HG03439 (cell line): ENCODE measurements around the gene GPR160.

Source experiments
- ATAC-seq: cut with Tn5 transposase; IDR thresholded peaks from one replicate; pipeline ENCODE4 v1.9.1; 2021; ENCODE audit warnings: mild to moderate bottlenecking, moderate library complexity; ENCODE audit not compliant: unreplicated experiment

Gene GPR160

DNA sequence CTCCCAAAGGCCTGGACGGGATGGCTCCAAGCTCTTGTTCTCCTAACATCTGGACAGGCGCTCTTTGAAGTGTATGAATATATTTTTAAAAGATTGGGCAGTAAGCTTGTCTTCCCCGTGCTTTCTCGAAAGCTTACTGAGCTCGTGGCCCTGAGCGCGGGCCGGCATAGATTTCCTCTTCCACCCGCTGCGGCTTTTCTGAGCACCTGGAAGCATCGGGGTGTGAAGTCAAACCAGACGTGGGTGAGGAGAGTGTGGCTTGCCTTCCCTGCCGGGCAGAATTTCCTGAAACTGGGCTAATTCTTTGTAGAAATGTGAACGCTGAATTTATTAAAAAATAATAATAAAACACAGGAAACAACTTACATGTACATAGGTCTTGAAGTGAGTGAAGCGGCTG lies 25.9 kb downstream of the GPR160 start:
- ATAC-seq = no peak

- no peak for ATAC-seq
Observed at GRCh38 chr3:170064108-170064507, 26.3 kb downstream of the GPR160 start.

- ATAC-seq = no peak
Observed at GRCh38 chr3:170075441-170076091, 37.8 kb downstream of the GPR160 start.

DNA sequence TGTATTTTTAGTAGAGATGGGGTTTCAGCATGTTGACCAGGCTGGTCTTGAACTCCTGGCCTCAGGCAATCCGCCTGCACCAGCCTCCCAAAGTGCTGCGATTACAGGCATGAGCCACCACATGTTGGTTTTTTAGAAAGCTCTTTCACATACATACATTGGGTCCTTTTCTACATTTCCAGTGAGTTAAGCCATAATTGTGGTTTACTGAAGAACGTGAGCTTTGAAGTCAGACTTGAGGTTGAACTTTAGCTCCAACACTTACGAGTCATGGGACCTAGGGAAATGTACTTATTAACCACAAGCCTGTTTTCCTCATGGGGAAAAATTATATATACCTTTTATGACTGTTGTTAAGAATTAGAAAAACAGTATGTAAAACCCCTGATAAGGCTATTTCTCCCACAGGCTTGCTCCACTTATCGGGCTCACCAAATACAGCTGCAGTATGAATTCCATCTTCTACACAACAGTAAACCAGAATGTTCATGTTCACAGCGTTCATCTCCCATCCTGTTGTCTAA lies 39.0 kb downstream of the GPR160 start:
- ATAC-seq = no peak

DNA sequence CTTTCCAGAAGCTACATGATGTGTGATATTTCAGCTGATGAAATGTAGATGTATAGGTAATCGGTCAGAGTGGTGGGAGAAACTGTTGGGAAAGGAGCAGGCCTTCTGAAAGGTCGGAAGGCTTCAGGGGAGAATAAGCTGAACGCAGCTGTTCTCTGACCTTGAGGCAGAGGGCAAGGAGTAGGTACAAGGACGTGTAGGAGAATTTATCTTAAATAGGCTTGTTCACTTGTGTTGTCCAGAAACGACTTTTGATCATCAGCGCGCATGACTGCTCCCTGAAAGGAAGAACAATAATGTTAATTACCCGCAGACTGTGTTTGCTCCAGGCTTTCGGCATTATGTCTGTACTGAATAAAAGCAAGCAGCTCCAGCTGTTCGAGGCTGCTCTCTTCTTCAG lies 39.6 kb downstream of the GPR160 start:
- no peak for ATAC-seq

DNA sequence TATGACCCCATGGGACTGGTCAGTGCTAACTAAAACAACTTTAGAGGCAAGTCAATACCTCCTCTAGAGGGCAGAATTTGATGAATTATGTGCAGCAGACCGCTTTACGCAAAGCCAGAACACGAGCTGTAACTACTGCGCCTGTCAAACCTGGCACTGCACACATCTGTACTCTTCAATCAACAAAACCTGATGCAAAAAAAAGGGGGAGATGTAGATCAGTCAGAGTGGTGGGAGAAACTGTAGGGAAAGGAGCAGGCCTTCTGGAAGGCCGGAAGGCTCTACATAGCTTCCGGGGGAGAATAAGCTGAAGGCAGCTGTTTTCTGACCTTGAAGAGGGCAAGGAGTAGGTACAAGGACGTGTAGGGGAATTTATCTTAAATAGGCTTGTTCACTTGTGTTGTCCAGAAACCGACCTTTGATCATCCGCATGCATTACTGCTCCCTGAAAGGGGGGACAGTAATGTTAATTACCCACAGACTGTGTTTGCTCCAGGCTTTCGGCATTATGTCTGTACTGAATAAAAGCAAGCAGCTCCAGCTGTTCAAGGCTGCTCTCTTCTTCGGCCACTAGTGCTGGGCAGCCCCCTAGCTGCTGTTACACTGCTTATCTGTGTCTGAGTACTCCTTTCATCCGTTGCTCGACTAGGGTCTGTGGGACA lies 41.0 kb downstream of the GPR160 start:
- ATAC-seq = no peak

DNA sequence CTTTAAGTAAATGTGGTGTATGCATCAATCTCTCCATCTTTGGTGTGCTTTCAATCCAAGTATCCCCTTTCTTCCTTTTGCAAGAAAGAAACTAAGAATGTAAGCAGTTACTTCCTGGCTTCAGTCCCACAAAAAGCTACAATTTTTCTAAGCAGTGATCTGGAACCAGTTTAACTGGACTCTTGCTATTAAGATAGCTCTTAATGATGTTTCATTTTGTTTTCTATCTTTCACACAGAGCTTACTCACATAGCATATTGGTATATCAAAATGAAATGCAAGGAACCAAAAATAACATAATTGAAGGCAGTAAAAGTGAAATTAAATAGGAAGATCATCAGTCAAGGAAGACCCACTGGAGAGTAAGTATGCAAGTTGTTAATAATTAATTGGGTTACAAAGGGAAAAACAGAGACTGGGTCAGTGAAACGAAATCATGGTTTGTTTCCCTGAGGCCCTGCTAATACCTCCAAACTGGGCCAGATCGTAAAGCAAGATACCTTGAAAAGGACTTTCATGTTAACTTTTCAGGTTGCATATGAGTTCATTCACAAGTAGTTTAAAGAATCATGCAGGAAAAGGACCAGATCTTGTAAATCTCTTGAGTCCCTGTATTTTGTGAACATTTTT lies 41.9 kb downstream of the GPR160 start:
- ATAC-seq = no peak

GRCh38 chr3:170080605-170081004 lies 42.8 kb downstream of the GPR160 start:
- no peak for ATAC-seq

- no peak for ATAC-seq
Observed at GRCh38 chr3:170081079-170081741, 43.4 kb downstream of the GPR160 start.

GRCh38 chr3:170083343-170083742 lies 45.5 kb downstream of the GPR160 start:
- no peak for ATAC-seq

- ATAC-seq = no peak
Observed at GRCh38 chr3:170085396-170085795, 47.6 kb downstream of the GPR160 start.

- ATAC-seq = no peak
Observed at GRCh38 chr3:170089862-170090600, 52.2 kb downstream of the GPR160 start.

GRCh38 chr3:170090601-170090981 lies 52.8 kb downstream of the GPR160 start:
- no peak for ATAC-seq

DNA sequence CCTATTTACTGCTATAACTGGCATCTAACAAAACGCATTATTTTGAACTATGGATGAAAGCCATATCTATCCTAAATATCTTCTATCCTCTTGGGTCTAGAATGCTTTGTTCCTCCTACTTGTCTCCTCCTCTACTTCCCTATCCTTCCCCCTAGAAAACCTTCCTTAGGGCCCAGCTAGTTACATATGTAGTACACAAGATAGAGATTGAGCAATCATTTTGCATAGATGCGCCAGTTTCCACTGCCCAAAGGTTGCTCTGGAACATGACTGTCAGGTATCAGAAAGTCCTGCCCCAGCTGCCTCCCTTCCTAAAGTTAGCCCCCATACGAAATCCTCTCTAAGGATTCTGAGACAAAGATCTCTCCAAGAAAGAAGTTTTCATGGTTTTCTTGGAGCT lies 55.1 kb downstream of the GPR160 start:
- ATAC-seq = no peak

DNA sequence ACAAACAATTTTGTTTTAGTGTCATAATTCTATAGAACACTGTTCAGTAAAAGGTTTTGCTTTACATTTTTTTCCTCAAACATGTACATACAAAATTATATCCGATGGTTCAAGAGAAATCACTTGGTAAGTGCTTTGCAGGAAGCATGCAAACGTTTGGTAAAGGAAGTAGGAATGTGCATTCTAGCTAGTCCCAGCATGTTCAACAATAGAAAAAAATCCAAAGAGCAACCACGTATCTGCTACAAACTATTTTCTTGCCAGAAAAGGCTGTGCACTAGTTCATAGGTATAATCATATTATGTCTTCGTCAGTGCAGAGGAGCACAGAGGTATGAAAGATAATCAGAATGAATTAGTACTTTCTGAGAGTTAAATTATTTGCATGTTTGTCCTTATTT lies 58.0 kb downstream of the GPR160 start:
- ATAC-seq = no peak

DNA sequence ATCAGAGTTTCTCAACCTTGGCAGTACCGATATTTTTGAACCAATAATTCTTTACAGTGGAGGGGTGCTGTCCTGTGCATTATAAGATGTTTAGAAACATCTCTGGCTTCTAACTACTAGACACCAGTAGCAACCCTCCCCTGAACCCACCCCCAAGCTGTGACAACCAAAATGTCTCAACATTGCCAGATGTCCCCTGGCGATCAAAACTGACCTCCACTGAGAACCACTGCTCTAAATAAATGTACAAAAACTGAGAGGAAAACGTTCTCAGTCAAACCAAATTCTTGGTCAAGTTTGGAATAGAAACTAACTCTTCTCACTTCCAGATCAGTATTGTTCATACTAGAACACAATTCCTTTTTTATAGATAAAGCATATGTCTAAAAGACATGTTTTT lies 58.5 kb downstream of the GPR160 start:
- ATAC-seq = no peak

GRCh38 chr3:170098753-170099152 lies 61.0 kb downstream of the GPR160 start:
- ATAC-seq = no peak

GRCh38 chr3:170100944-170101343 lies 63.1 kb downstream of the GPR160 start:
- no peak for ATAC-seq

DNA sequence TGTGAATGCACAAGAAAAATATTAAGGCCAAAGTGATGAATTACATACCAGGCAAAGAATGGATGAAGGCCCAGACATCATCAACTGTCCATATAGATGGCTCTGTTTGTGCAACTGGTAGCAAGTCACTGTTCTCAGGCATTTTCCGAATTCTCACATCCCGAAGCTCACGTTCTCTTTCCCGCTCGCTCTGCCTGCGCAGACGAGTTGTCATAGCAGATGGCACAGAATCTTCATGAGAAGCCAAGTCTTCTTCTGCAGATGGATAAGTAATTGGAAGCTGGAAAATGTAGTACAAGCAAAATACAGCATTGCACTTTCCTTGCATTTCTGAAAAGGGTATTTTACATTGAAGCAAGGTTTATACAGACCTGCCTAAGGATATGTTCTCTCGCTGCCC lies 64.6 kb downstream of the GPR160 start:
- no peak for ATAC-seq

DNA sequence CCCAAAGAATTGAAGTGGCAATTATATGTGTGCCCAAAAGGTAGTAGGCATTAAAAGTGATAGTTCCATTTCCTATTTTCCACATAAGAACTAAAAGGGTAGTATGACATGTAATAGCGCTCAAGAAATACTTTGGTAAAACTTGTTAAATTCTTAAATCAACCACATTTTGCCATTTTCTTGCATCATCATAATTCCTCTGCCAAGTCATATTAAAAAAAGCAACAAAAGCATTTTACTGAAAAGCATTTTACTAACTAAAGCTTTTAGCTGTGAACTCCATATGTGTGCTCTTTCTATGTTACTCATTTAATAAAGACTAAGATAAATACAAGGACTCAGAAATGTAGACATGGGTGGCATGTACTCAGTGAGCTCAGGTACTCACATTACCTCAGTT lies 70.1 kb downstream of the GPR160 start:
- no peak for ATAC-seq

- ATAC-seq = no peak
Observed at GRCh38 chr3:170108955-170109354, 71.2 kb downstream of the GPR160 start.
